DOHH2 (cell line): Measurements from ENCODE around the gene INPP4A.

ENCODE experiments used
- EZH2phosphoT487 ChIP-seq: fragments of 200-600 bp; sonication (generic); IDR thresholded peaks from 2 replicates; pipeline ENCODE4 v1.6.1; 2017; ENCODE audit warnings: borderline replicate concordance, mild to moderate bottlenecking, antibody characterized with exemption, low read length, moderate library complexity, mixed read lengths
- TF ChIP-seq, protein P1 (sequence below): fragments of 200-600 bp; sonication (generic); IDR thresholded peaks from one replicate; pipeline ENCODE4 v1.5.1; 2014; ENCODE audit warnings: antibody characterized with exemption, mild to moderate bottlenecking, low read depth, low read length; ENCODE audit not compliant: poor library complexity, severe bottlenecking

DNA sequence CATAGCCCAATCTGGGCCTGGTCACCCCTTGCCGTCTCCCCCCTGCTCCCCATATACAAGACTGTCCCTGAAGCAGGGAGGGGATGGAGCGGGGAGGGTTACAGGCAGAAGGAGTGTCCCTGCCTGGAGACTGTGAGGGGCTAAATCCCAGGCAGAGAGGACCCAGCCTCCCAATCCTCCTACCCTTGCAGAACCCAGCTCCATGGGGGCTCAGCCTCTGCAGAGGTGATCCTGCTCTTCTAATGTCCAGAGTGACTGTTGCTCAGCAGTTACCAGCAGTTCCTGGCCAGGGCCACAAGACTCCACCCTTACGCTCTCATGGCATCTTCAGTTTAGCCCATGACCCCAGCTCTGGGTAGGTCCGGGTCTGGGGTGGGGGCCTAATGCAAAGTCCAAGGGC lies 105.5 kb downstream of the INPP4A start:
- TF ChIP-seq, protein P1, sequence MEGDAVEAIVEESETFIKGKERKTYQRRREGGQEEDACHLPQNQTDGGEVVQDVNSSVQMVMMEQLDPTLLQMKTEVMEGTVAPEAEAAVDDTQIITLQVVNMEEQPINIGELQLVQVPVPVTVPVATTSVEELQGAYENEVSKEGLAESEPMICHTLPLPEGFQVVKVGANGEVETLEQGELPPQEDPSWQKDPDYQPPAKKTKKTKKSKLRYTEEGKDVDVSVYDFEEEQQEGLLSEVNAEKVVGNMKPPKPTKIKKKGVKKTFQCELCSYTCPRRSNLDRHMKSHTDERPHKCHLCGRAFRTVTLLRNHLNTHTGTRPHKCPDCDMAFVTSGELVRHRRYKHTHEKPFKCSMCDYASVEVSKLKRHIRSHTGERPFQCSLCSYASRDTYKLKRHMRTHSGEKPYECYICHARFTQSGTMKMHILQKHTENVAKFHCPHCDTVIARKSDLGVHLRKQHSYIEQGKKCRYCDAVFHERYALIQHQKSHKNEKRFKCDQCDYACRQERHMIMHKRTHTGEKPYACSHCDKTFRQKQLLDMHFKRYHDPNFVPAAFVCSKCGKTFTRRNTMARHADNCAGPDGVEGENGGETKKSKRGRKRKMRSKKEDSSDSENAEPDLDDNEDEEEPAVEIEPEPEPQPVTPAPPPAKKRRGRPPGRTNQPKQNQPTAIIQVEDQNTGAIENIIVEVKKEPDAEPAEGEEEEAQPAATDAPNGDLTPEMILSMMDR, result no peak
- TF ChIP-seq EZH2phosphoT487, result no peak
